ENCODE data around the gene MAGT1. TPM values are rescaled to one million over a fixed set of nuclear protein-coding genes. Genes with fewer than 3 reads are reported as not detected.

MAGT1 gene
- total RNA-seq, 4 donors from 2014 or later: 33.6 to 122 (median 48.6) TPM

DNA sequence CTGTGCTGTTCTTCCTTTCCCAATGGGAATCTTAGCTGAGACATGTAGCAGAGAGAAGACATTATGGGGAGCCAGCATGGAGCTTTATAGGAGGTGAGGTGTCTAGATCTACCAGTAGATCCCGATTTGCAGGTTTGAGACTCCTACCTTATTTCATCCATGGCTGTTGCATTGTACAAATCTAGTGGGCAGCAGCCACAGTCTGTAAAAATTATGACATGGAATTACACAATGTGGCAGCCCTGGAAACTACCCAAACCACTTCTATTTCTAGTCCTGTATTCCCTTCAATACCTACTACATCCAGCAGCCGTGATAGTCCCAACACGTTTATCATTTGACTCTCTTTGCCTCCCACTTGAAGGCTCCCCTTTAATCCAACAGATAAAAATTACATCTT lies 23.3 kb upstream of the MAGT1 start:
- no peaks in the 10 kb centered on the region for H3K36me3 ChIP-seq
- no peak for DNase-seq
- no peaks in the 10 kb centered on the region for H3K27me3 ChIP-seq
- no peak overlapping the region for H3K27ac ChIP-seq
- no peaks in the 10 kb centered on the region for H3K9me3 ChIP-seq
- TF ChIP-seq, protein P1, sequence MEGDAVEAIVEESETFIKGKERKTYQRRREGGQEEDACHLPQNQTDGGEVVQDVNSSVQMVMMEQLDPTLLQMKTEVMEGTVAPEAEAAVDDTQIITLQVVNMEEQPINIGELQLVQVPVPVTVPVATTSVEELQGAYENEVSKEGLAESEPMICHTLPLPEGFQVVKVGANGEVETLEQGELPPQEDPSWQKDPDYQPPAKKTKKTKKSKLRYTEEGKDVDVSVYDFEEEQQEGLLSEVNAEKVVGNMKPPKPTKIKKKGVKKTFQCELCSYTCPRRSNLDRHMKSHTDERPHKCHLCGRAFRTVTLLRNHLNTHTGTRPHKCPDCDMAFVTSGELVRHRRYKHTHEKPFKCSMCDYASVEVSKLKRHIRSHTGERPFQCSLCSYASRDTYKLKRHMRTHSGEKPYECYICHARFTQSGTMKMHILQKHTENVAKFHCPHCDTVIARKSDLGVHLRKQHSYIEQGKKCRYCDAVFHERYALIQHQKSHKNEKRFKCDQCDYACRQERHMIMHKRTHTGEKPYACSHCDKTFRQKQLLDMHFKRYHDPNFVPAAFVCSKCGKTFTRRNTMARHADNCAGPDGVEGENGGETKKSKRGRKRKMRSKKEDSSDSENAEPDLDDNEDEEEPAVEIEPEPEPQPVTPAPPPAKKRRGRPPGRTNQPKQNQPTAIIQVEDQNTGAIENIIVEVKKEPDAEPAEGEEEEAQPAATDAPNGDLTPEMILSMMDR (IDR thresholded peaks at IDR 0.05): no peak
- TF ChIP-seq POLR2A (IDR thresholded peaks at IDR 0.05): no peak
- no peak overlapping the region for H3K4me3 ChIP-seq
- no peaks in the 10 kb centered on the region for H3K4me1 ChIP-seq
- intact Hi-C loops (cut with DNase I; ENCODE audit: low total_unique reads): no loop called here

GRCh38 chrX:77917294-77917933 lies 22.2 kb upstream of the MAGT1 start:
- TF ChIP-seq, protein P1 (IDR thresholded peaks at IDR 0.05): no peak
- TF ChIP-seq POLR2A (IDR thresholded peaks at IDR 0.05): no peak
- Histone ChIP-seq H3K4me3 (no peak overlapping the region), H3K27me3 (no peaks in the 10 kb centered on the region), H3K4me1 (no peaks in the 10 kb centered on the region), H3K36me3 (no peaks in the 10 kb centered on the region), H3K9me3 (no peaks in the 10 kb centered on the region), H3K27ac (no peak overlapping the region)
- no peak for DNase-seq
- intact Hi-C loops (cut with DNase I; ENCODE audit: low total_unique reads): no loop called here

DNA sequence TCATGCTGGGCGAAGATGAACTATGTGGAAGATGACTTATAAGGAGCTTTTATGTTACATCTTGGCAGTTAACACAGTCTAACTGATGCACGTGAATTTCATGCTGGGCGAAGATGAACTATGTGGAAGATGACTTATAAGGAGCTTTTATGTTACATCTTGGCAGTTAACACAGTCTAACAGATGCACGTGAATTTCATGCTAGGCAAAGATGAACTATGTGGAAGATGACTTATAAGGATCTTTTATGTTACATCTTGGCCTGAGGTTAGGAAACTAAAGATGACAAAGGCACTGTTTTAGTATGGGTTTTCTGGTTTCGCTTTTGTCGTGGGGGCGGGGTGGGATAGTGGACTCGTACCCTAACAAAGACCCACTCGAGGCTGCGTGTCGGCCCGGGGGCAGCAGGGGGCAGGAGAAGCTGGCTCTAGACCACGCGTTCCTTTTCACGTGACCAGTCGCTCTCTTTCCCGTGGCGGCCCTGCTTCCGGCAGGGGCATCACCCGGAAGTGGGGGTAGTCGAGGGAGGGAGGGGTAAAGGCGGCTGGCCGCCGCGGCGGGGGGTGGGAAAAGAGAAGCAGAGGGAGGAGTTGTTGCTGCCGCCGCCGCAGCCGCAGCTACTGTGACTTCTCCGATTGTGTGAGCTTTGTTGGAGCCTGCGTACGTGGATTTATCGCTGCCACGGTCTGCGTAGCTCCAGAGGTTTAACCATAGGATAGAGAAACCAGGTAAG lies 15.0 kb upstream of the MAGT1 start, which contains the start of gene ATP7A:
Gene ATP7A, plus strand, starts transcription at position 586 of the 733 bp plus-strand sequence. CDS start 60,949 bp downstream, outside the sequence.
- peak within 1 kb of the TSS; percentile 45 to 52 for H3K4me3 ChIP-seq
- TF ChIP-seq, protein P1 (IDR thresholded peaks at IDR 0.05): peak; percentile 45 to 55 (median 48)
- peak in 1 of 2 donors; percentile 29 for TF ChIP-seq POLR2A (IDR thresholded peaks at IDR 0.05)
- peak within 1 kb of the TSS; percentile 86 to 92 for H3K27ac ChIP-seq
- H3K9me3 ChIP-seq: no peaks in the 10 kb centered on the region
- intact Hi-C loops (cut with DNase I; ENCODE audit: low total_unique reads): no loop called here
- peak; percentile 85 to 87 for DNase-seq
- no peaks in the 10 kb centered on the region for H3K4me1 ChIP-seq
- H3K36me3 ChIP-seq: no peaks in the 10 kb centered on the region
- H3K27me3 ChIP-seq: no peaks in the 10 kb centered on the region

GRCh38 chrX:77901506-77901905 lies 6.3 kb upstream of the MAGT1 start:
- intact Hi-C loops (cut with DNase I; ENCODE audit: low total_unique reads): no loop called here
- Histone ChIP-seq H3K27me3 (no peaks in the 10 kb centered on the region), H3K27ac (no peak overlapping the region), H3K9me3 (no peaks in the 10 kb centered on the region), H3K36me3 (no peaks in the 10 kb centered on the region), H3K4me1 (no peaks in the 10 kb centered on the region), H3K4me3 (no peak overlapping the region)
- TF ChIP-seq, protein P1 (IDR thresholded peaks at IDR 0.05): no peak
- no peak for TF ChIP-seq POLR2A (IDR thresholded peaks at IDR 0.05)
- DNase-seq: no peak

DNA sequence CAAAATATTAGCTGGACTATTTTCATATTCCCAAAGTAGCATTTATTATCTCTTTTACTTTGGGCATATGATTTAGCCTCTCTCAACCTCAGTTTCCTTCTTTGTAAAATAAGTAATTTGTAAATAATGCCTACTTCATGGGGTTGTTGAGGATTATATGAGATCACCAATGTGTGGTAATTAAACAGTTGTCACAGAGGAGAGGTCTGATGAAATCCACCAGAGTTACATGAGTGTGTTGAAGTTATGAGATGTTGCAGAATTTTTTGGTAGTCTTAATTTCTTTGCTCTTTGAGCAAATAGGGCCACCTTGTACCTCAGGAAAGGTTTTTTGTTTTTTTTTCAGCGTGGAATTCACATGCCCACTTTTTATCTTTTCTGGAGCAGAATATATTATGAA lies 5.5 kb upstream of the MAGT1 start:
- Histone ChIP-seq H3K4me3 (peak overlapping the region; percentile 46 to 56), H3K4me1 (no peaks in the 10 kb centered on the region)

More for the DNA sequence above, 5.5 kb upstream of the MAGT1 start:
- DNase-seq: no peak
- Histone ChIP-seq H3K27ac (peak overlapping the region in 1 of 2 donors; percentile 83), H3K9me3 (no peaks in the 10 kb centered on the region), H3K36me3 (no peaks in the 10 kb centered on the region), H3K27me3 (no peaks in the 10 kb centered on the region)
- intact Hi-C loops (cut with DNase I; ENCODE audit: low total_unique reads): no loop called here
- no peak for TF ChIP-seq POLR2A (IDR thresholded peaks at IDR 0.05)
- TF ChIP-seq, protein P1 (IDR thresholded peaks at IDR 0.05): no peak
